Measurements from ENCODE around the gene HAND2.

DNA sequence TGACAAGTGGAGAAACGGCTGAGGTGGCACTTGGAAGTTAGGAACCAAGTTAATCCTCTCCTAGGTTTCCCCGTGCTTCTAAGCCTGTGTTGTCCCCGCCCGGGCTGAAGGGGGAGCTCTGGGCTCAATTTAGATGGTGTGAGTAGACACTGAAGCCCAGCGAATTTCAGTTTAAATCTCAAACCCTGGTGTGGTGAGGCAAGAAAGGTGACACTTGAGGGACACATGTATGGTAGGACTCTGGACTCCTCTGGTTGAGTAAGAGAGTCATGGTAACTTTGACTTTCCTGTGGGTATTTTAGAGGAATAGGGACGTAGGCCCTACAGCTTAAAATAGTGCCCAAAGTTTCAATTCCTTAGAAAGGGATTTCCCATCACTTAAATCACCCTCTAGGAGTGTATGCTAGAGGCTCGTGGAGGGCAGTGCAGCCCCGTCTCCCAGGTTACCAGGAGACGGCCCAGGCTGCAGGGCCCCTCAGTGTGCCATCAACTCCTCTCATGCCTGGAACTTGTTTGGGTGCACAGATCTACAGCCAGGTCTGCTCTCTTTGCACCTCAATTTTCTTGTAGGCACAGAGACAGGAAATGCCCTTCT, 24.0 kb downstream of the HAND2 start:
- TF ChIP-seq, protein P1, sequence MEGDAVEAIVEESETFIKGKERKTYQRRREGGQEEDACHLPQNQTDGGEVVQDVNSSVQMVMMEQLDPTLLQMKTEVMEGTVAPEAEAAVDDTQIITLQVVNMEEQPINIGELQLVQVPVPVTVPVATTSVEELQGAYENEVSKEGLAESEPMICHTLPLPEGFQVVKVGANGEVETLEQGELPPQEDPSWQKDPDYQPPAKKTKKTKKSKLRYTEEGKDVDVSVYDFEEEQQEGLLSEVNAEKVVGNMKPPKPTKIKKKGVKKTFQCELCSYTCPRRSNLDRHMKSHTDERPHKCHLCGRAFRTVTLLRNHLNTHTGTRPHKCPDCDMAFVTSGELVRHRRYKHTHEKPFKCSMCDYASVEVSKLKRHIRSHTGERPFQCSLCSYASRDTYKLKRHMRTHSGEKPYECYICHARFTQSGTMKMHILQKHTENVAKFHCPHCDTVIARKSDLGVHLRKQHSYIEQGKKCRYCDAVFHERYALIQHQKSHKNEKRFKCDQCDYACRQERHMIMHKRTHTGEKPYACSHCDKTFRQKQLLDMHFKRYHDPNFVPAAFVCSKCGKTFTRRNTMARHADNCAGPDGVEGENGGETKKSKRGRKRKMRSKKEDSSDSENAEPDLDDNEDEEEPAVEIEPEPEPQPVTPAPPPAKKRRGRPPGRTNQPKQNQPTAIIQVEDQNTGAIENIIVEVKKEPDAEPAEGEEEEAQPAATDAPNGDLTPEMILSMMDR (IDR thresholded peaks at IDR 0.05), result peak; percentile 34 to 59
- no peak for TF ChIP-seq POLR2AphosphoS5 (IDR thresholded peaks at IDR 0.05)
